Stimulated activated CD4-positive, alpha-beta T cell treated with anti-CD3 and anti-CD28 coated beads, Interleukin-1b, Interleukin-23, amount 100 ng/mL, for 48 hours (primary cell): Measurements from ENCODE around the gene SNORC.
"Not testable (repeated sequence)": the region's sequence is repeated elsewhere in the genome, so short reads cannot be mapped to it uniquely, and the experiment has no call there.

Experiments used
- DNase-seq: peaks from one replicate; pipeline ENCODE4 v3.0.0-alpha.2; 2020

Gene SNORC

GRCh38 chr2:232898592-232899543, 28.8 kb downstream of the SNORC start:
- DNase-seq, result no peak

GRCh38 chr2:232900811-232901735, 31.0 kb downstream of the SNORC start:
- DNase-seq, result no peak

GRCh38 chr2:232901736-232902578, 31.9 kb downstream of the SNORC start:
- peak; percentile 74 for DNase-seq

- DNase-seq, result no peak
Measured at GRCh38 chr2:232903989-232904388, 33.9 kb downstream of the SNORC start.

GRCh38 chr2:232906867-232907717, 37.0 kb downstream of the SNORC start:
- DNase-seq, result not testable (repeated sequence)

- not testable (repeated sequence) for DNase-seq
Measured at GRCh38 chr2:232907718-232908085, 37.6 kb downstream of the SNORC start.

- no peak for DNase-seq
Measured at GRCh38 chr2:232908695-232909094, 38.6 kb downstream of the SNORC start.

GRCh38 chr2:232910376-232910775, 40.3 kb downstream of the SNORC start:
- no peak for DNase-seq

GRCh38 chr2:232911712-232912277, 41.7 kb downstream of the SNORC start:
- DNase-seq, result no peak

- DNase-seq, result no peak
Measured at GRCh38 chr2:232913903-232914302, 43.8 kb downstream of the SNORC start.

GRCh38 chr2:232919141-232919540, 49.1 kb downstream of the SNORC start:
- no peak for DNase-seq

- DNase-seq, result no peak
Measured at GRCh38 chr2:232920055-232920454, 50.0 kb downstream of the SNORC start.

GRCh38 chr2:232920760-232921159, 50.7 kb downstream of the SNORC start:
- no peak for DNase-seq

- DNase-seq, result no peak
Measured at GRCh38 chr2:232924433-232924832, 54.4 kb downstream of the SNORC start.

- DNase-seq, result no peak
Measured at GRCh38 chr2:232925153-232925820, 55.2 kb downstream of the SNORC start.

GRCh38 chr2:232925821-232926156, 55.7 kb downstream of the SNORC start:
- DNase-seq, result no peak

- no peak for DNase-seq
Measured at GRCh38 chr2:232926431-232926939, 56.4 kb downstream of the SNORC start.

- DNase-seq, result no peak
Measured at GRCh38 chr2:232927032-232927792, 57.1 kb downstream of the SNORC start.

- no peak for DNase-seq
Measured at GRCh38 chr2:232927793-232928550, 57.9 kb downstream of the SNORC start.
